Measurements from ENCODE around the gene SLCO2A1.

DNA sequence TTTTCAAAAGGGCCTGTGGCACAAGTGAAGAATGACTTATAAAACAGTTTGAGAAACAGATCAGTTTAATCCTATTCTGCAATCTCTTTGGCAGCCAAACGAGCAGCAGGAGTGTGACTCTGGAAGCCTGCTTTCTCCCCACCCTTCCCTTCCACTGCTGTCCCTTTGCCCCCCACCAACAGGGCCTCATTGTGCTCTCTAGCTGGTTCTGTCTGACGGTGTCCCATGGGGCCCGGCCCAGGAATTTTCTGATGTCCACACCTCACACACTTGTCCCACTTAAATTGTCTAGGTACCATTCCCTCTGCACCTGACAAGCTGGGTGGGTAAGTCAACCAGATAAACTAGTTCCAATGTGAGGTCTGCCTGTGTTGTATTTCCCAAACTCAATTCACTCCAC is 16.4 kb downstream of the SLCO2A1 start:
- TF ChIP-seq CTCF (IDR thresholded peaks at IDR 0.05), result no peak
- TF ChIP-seq POLR2A (IDR thresholded peaks at IDR 0.05), result no peak

All from body of pancreas (tissue), 4 donors.